NCI-H2107 treated with DMSO at 0.1 percent for 48 hours (cell line): ENCODE measurements around the gene XPC.

Experiments used
- DNase-seq: peaks from one replicate; lab custom pipeline; 2025; ENCODE audit not compliant: unreplicated experiment; lab: John Stamatoyannopoulos, UW

Gene XPC

GRCh38 chr3:14172496-14172895 lies 5.9 kb downstream of the XPC start:
- DNase-seq: no peak

GRCh38 chr3:14170531-14171159 lies 7.8 kb downstream of the XPC start:
- DNase-seq: no peak

GRCh38 chr3:14169871-14170270 lies 8.5 kb downstream of the XPC start:
- no peak for DNase-seq

GRCh38 chr3:14169435-14169834 lies 9.0 kb downstream of the XPC start:
- DNase-seq: no peak

- no peak for DNase-seq
Measured at GRCh38 chr3:14166877-14167603, 11.4 kb downstream of the XPC start.

DNA sequence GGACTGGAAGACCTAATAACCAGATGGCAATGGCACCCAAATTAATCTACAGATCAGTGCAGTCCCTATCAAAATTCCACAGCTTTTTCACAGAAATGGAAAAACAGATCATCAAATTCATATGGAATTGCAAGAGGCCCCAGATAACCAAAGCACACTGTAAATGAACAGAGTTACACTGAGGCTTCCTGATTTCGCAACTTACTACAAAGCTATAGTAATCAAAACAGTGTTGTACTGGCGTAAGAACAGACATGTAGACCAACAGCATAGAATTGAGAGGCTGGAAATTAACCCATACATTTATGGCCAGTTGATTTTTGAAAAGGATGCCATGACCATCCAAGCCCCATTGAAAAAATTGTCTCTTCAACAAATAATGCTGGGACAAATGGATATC lies 16.2 kb downstream of the XPC start:
- no peak for DNase-seq

DNA sequence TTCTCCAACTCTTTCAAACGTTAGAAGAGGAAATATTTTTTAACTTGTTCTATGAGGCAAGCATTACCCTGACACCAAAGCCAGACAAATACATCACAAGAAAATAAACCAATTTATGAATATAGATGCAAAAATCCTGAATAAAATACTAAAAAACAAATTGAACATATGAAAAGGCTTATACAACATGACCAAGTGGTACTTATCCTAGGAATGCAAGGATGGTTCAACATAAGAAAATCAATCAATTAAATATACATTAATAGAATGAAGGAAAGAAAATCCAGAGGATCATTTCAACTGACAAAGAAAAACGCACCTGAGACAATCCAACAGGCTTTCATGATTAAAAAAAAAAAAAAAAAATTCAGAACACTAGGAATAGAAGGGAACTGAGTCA lies 17.1 kb downstream of the XPC start:
- no peak for DNase-seq

GRCh38 chr3:14159426-14159825 lies 19.0 kb downstream of the XPC start:
- no peak for DNase-seq

GRCh38 chr3:14158370-14158769 lies 20.0 kb downstream of the XPC start:
- DNase-seq: no peak

- no peak for DNase-seq
Measured at GRCh38 chr3:14157951-14158350, 20.4 kb downstream of the XPC start.

GRCh38 chr3:14156843-14157561 lies 21.4 kb downstream of the XPC start:
- no peak for DNase-seq

- no peak for DNase-seq
Measured at GRCh38 chr3:14156201-14156600, 22.2 kb downstream of the XPC start.

DNA sequence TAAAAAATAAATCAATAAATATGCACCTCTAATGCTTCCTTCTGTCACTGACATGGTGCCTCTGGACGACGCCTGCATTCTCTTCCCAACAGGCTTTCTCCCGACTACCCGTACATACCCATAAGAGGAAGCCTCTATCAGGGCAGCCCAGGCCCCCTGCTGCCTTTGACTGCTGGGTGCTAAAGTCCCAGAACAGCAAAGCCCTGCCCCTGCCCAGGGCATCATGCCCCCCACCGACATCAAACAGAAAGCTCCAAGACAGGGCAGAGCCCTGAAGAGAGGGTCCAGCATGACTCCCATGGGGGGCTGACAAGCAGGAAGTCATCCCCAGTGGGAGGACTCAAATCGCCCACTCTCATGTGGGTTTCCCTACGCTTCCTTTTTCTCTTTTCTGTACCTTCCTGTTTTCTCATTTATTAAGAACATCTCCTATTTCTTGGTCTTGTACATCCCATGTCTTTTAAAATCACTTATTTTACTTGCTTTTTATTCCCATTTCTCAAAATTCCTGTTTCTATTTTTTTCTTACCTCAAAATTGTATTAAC lies 23.4 kb downstream of the XPC start:
- DNase-seq: no peak

- no peak for DNase-seq
Measured at GRCh38 chr3:14154276-14154675, 24.1 kb downstream of the XPC start.

DNA sequence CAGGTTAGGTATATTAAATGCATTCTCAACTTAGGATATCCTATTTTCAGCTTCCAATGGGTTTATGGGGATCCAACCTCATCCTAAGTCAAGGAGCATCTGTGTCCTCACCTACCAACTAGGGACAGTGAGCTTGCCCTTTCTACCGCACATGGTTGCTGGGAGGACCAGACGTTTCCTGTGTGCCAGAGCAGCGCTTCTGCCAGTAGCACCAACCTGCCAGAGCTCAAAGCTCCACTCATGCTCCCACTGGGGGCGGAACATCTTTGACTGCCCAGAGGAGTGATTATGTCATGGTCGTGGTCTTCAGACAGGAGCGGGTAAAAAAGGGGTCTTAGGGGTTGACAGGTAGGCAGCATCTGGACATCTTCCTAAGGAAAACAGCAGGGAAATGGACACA lies 24.7 kb downstream of the XPC start:
- no peak for DNase-seq

GRCh38 chr3:14152963-14153355 lies 25.4 kb downstream of the XPC start:
- DNase-seq: no peak

DNA sequence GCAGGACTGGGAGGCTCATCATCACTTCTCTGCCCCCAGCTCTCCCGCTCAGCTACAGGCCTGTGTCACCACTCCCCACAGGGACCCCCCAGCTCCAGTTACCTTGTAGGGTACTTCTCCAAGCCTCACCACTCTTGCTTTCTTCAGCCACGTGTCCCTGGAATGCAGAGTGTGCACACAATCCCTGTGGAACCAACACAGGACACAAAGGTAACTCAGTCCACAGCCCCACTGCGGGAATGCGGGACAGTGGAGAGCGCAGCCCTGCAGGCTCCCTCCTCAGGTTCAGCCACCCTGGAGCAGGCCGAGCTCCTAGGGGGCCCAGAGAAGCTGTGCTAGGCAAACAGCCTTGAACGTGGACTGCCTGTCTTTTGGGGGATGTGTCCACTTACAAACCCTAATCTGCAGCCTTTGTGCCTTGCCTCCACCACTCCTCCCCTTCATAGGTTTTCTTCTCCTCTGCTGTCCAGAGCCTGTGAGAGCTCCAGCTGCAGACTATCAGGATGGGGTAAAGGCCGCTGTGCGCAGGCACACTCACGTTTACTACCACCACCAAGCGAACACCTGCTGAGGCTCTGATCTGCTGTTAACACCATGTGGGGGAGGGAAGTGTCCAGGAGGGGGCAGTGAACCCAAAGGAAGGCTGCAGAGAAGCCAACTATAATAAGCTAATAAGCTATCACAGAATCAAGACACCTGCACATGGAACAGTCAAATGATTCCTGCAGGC lies 26.0 kb downstream of the XPC start:
- DNase-seq: no peak

GRCh38 chr3:14151471-14152083 lies 26.8 kb downstream of the XPC start:
- DNase-seq: no peak

- no peak for DNase-seq
Measured at GRCh38 chr3:14150491-14151230, 27.7 kb downstream of the XPC start.

DNA sequence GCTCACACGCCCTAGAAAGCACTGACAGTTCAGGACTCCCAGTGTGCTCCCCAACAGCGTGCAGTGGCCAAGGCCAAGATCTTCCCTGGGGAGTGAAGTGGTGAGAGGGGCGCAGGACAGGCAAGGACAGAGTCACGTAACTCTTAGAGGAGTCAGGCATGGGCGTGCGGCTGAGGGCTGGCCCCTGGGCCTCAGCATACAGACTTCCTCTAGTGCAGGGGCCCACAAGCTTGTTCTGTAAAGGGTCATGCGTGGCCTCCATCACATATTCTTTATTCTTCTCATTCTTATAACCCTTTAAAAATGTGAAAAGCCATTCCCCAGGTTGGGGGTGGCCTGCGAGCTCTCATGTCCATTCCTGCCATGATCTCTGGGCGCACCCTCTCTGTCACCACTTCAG lies 28.3 kb downstream of the XPC start:
- DNase-seq: no peak
